ENCODE measurements around the gene MRC2.

MRC2 gene

GRCh38 chr17:62637809-62638208, 10.3 kb downstream of the MRC2 start:
- no peak for DNase-seq

DNA sequence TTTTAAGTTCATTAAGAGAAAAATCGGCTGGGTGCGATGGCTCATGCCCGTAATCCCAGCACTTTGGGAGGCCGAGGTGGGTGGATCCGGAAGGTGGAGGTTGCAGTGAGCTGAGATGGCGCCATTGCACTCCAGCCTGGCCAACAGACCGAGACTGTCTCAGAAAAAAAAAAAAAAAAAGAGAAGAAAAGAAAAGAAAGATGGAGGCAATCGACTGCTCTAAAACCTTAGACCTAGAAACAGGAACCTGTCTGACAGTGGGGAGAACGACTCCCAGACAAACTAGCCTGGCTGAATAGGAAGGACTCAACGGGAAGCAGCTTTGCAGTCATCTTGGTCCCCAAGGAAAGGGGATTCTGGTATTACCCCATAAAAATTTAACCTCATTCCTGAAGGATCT, 13.7 kb downstream of the MRC2 start:
- DNase-seq: no peak

DNA sequence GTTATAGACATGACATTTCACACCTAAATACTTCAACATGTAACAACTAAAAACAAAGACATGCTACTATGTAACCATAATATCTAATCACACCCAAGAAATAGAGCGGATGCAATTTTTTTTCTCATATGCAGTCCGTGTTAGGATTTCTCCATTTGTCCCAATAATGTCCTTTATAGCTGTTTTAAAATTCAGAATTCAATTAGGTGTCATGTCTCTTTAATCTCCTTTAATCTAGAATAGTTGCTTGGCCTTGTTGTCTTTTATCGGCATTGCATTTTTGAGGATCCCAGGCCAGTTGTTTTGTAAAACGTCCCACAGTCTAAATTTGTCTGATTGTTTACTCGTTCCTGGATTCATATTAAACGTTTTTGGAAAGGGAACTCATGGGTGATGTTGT, 14.5 kb downstream of the MRC2 start:
- DNase-seq: no peak

DNA sequence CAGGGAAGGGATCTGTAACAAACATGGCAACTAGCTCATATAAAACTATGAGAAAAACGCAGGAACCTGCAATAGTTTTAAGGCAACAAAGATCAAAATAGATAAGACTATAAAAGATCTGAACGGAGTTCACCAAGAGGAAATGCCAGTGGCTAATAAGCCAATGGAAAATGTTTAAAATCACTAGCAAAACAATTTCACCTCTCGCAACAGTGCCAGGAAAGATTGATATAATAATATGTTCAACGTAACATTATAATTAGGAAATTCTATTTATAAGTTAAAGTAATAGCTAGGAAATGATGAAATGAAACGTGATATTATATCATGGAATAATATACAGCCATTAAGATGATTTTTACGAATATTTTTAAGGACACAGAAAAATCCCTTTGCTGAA, 16.0 kb downstream of the MRC2 start:
- DNase-seq: no peak

GRCh38 chr17:62644487-62645173, 17.2 kb downstream of the MRC2 start:
- no peak for DNase-seq

DNA sequence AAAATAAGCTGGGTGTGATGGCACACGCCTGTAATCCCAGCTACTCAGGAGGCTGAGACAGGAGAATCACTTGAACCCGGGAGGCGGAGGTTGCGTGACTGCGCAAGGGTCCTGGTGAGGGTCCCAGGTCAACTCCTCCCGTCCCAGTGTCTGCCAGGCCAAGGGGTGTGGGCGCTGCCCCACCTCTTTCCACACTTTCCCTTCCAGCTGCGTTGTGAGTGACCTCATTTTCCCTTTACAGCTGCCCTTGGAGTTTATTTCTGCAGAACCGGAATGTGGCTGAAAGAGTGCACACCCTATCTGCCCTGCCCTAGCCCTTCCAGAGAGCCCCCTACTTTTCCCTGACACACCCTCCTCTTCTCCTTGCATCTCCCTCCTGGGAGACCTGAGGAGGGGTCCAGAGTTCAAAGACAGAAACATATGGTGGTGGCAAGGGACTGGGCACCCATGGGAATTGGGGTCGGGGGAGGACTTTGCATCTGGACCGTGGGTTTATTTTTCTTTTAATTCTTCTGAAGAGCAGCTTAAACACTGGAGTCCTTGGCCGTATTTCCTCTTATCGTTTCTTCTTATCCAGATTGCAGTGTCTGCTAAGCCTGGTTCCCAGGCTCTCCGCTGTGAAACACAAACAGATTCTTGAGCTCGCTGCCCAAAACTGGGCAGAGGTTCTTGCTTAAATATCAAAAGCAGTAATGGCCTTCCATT, 20.9 kb downstream of the MRC2 start:
- no peak for DNase-seq

- DNase-seq: no peak
These were observed 21.5 kb downstream of the MRC2 start for GRCh38 chr17:62648956-62649294.

DNA sequence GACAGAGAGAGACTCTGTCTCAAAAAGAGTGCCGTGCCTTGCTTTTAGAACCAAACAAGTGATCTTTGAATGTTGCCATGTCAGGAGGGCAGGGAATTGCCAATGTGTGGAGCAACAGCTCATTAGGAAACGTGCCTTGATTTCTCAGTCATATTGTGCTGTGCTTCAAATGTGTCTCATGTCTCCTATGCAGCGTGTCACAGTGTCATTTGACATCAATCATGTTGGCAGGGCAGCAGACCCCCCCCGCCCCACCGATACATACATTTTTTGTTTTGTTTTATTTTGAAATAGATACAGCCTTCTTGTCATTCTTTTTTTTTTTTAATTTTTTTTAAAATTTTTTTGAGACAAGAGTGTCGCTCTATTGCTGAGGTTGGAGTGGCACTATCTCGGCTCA, 22.1 kb downstream of the MRC2 start:
- DNase-seq: no peak

GRCh38 chr17:62650587-62650986, 23.1 kb downstream of the MRC2 start:
- no peak for DNase-seq

- peak; percentile 60 for DNase-seq
These were observed 25.0 kb downstream of the MRC2 start for GRCh38 chr17:62652251-62653001.

DNA sequence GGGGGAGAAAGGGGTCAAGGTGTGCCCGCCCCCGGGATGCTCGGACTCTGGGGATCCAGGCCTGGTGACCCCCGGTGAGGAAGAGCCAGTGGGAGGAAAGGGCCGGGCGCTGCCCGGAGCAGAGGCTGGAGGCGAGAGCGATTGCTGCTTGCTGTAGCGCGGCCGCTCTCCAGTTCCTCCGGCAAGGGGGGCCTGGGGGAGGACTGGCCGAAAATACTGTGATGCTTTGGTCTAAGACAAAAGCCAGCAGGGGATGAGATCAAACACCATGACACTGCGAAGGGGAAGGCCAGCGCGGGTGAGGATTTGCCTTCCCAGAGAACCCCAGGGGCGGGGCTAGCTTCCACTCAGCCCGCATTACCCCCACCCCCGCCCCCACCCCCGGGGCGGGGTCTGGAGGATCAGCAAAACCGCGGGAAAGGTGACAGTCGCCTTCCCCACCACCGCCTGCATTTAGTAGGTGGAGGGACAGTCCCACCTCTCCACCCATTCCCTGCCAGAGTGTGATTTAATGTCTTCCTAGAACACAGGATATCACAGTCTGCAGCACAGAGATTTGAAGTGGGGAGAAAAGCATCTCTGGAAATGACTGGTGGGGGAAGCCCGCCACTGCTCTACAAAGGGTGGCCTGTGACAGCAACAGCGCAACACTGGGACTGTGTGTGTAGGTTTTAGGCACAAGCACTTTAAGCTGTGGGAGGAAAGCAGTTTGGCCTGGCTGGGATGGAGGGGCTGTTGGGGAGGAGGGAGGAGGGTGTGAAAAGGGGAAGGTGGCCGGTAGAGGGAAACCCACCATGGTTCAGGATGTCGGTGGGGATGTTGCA, 25.7 kb downstream of the MRC2 start:
- DNase-seq: peak; percentile 59

- peak; percentile 73 for DNase-seq
These were observed 26.6 kb downstream of the MRC2 start for GRCh38 chr17:62653826-62654761.

DNA sequence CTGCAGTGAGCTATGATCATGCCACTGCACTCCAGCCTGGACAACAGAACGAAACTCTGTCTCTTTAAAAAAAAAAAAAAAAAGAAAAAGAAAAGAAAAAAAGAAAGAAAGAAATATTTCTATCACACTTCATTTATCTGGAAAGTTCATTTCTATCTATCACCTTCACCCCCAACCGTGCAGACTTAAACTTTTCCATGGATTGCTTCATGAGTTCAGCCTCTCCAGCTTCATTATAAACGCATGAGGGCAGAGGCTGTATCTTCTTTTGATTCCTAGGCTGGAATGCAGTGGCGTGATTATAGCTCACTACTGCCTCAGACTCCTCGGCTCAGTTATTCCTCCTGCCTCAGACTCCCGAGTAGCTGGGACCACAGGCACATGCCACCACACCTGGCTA, 28.2 kb downstream of the MRC2 start:
- DNase-seq: no peak

GRCh38 chr17:62656446-62656845, 29.0 kb downstream of the MRC2 start:
- no peak for DNase-seq

GRCh38 chr17:62657145-62657665, 29.7 kb downstream of the MRC2 start:
- no peak for DNase-seq

DNA sequence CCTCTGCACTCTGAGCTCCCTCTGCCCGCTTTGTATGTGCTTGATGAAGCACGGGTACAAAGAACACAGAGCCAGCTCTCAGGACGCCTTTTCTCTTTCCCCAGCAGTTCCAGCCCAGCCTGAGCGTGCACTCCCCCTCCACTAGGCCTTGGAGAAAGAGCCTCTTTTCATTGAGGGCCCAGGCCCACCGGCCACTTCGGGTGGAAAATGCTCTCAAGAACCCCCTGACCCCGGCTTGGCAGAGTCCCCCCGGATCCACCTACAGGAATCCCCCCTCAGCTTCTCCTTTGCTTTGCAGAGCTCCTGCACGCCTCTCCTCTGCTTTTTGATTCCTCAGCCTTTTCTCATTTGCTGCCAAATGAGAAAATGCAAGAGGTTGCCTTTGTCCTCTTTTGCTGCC, 30.2 kb downstream of the MRC2 start:
- DNase-seq: no peak

DNA sequence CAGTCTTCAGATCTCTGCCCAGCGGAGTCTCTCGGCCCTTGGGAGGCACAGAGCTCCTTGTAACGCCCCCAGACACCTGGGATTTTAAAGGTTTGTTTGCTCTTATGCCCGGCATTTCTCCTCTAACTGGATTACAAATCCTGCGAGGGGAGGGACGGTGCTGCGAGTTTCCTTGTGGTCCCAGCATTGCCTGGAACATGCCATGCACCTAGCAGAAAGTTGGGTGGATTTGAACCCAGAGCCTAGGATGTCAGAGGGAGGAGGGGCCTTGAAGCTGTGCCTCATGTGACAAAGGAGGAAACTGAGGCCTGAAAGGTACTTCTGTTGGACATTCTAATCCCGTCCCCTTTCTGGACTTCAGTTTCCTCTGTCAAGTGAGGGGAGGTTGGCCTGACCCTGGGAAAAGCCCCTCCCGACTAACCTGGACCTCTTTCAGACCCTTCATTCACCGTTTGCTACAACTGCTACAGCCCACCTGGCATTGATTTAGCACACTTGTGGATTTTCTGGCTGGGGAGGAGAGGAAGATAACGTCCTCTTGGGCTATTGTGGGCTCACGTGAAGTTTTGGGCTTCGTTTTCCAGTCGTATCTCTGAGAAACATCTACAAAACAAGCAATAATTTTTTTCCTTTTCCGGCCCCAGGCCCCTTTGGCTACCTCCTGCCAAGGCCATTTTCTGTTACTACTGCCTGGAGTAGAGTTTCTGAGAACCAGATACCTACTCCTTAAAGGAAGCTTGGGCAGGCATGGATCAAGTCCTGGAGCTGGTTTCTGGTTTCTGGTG, 30.9 kb downstream of the MRC2 start:
- DNase-seq: no peak

DNA sequence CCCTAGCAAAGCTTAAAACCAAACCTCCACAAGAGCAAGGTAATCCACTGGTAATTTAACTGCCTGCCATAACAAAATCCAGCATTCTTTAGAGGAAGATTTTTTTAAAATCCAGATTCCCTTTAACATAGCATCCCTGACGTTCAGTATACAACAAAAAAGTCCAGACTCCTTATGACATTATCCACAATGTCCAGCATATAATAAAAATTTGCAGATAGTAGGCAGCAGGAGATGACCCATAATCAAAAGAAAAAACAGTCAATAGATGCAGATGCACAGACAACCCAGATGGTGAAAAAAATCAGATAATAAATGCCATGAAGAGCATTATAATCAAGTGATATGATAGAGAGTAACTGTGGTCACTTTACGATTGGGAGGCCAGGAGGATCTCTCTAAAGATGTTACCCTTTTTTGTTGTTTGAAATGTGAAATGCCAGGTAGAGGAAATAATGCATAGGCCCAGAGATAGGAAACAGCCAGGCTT, 33.2 kb downstream of the MRC2 start:
- no peak for DNase-seq

GRCh38 chr17:62661337-62661736, 33.9 kb downstream of the MRC2 start:
- no peak for DNase-seq

DNA sequence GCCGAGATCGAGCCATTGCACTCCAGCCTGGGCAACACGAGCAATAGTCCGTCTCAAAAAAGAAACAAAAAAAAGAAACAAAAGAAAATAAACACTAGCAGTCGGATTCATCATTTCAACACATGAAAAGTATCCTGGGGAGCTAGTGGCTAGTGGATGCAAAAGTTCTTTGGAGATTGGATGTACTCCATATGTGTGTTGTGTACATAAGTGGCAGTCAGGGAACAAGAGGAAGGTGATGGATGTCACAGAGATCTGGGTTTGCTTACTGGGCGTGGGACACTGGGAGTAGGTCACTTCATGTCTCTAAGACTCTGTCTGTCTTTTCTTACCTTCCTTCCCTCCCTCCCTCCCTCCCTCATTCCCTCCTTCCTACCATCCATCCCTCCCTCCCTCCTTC, 35.4 kb downstream of the MRC2 start:
- no peak for DNase-seq

GRCh38 chr17:62663304-62663703, 35.8 kb downstream of the MRC2 start:
- DNase-seq: no peak

Data from HCEC 1CT (cell line).